Breast epithelium (tissue), 3 donors: ENCODE results near the gene HUS1B.

Experiments used
- CTCF ChIP-seq, 3 donors: fragments of 450-650 bp; IDR thresholded peaks; one replicate each; pipeline ENCODE4 v1.5.1; 2016 to 2017; ENCODE audit warnings: antibody characterized with exemption in 3 of 3, mild to moderate bottlenecking in 3 of 3, moderate library complexity in 3 of 3
- POLR2A ChIP-seq: fragments of 450-650 bp; IDR thresholded peaks from one replicate; pipeline ENCODE4 v1.6.1; 2016; ENCODE audit warnings: antibody characterized with exemption, mild to moderate bottlenecking, moderate library complexity

GRCh38 chr6:606829-607379, 50.0 kb downstream of the HUS1B start:
- TF ChIP-seq CTCF (IDR thresholded peaks at IDR 0.05) (no peak), POLR2A (no peak)
